ENCODE results near the gene PLEK. TPM values are rescaled to one million over a fixed set of nuclear protein-coding genes. Genes with fewer than 3 reads are reported as not detected.

The PLEK gene
- polyA plus RNA-seq, 1 donor from 2014 or later, result 0.07 TPM

GRCh38 chr2:68431316-68431972 is 66.4 kb downstream of the PLEK start:
- TF ChIP-seq MXI1 (conservative IDR thresholded peaks at IDR 0.05; ENCODE audit: poor library complexity, severe bottlenecking) (no peak), CTCF (IDR thresholded peaks at IDR 0.05; ENCODE audit: poor library complexity, severe bottlenecking) (no peak), POLR2AphosphoS5 (IDR thresholded peaks at IDR 0.05) (no peak), EP300 (conservative IDR thresholded peaks at IDR 0.05; ENCODE audit: poor library complexity, severe bottlenecking) (no peak), SMC3 (conservative IDR thresholded peaks at IDR 0.05; ENCODE audit: poor library complexity) (no peak), REST (IDR thresholded peaks at IDR 0.05; ENCODE audit: borderline replicate concordance) (no peak), EZH2 (IDR thresholded peaks at IDR 0.05; ENCODE audit: borderline replicate concordance, insufficient read depth, low read length, poor library complexity, severe bottlenecking) (no peak), TAF1 (IDR thresholded peaks at IDR 0.05; ENCODE audit: low read depth) (no peak), RAD21 (conservative IDR thresholded peaks at IDR 0.05) (no peak)

GRCh38 chr2:68432696-68433658 is 67.9 kb downstream of the PLEK start:
- no peaks in the 10 kb centered on the region for H3K27me3 ChIP-seq (ENCODE audit: insufficient read depth, low read depth, low read length)
- no peak overlapping the region for H2AFZ ChIP-seq (ENCODE audit: low read depth, low read length)
- no peaks in the 10 kb centered on the region for H3K9me2 ChIP-seq (ENCODE audit: insufficient read depth, low read length)
- H3K27ac ChIP-seq (ENCODE audit: low read length), result no peak overlapping the region
- H3K9ac ChIP-seq (ENCODE audit: low read length), result no peak overlapping the region
- H3K9me3 ChIP-seq (ENCODE audit: low read length), result no peaks in the 10 kb centered on the region
- no peaks in the 10 kb centered on the region for H3K79me2 ChIP-seq (replicated peaks; ENCODE audit: insufficient read depth, low read length)
- no peaks in the 10 kb centered on the region for H3K36me3 ChIP-seq (ENCODE audit: insufficient read depth, low read length)
- no peaks in the 10 kb centered on the region for H3F3A ChIP-seq (ENCODE audit: insufficient read depth, low read length, poor library complexity, severe bottlenecking)
- no peaks in the 10 kb centered on the region for H4K20me1 ChIP-seq (ENCODE audit: insufficient read depth)
- TF ChIP-seq EZH2 (IDR thresholded peaks at IDR 0.05; ENCODE audit: borderline replicate concordance, insufficient read depth, low read length, poor library complexity, severe bottlenecking) (no peak), CTCF (IDR thresholded peaks at IDR 0.05; ENCODE audit: poor library complexity, severe bottlenecking) (no peak), MXI1 (conservative IDR thresholded peaks at IDR 0.05; ENCODE audit: poor library complexity, severe bottlenecking) (no peak), SMC3 (conservative IDR thresholded peaks at IDR 0.05; ENCODE audit: poor library complexity) (no peak), TAF1 (IDR thresholded peaks at IDR 0.05; ENCODE audit: low read depth) (no peak), REST (IDR thresholded peaks at IDR 0.05; ENCODE audit: borderline replicate concordance) (no peak), RAD21 (conservative IDR thresholded peaks at IDR 0.05) (no peak), EP300 (conservative IDR thresholded peaks at IDR 0.05; ENCODE audit: poor library complexity, severe bottlenecking) (no peak), POLR2AphosphoS5 (IDR thresholded peaks at IDR 0.05) (no peak)
- H3K4me3 ChIP-seq (ENCODE audit: low read length), result no peak overlapping the region
- H3K4me2 ChIP-seq (ENCODE audit: low read length), result no peak overlapping the region

More at GRCh38 chr2:68431316-68431972, 66.4 kb downstream of the PLEK start:
- no peaks in the 10 kb centered on the region for H3K9me2 ChIP-seq (ENCODE audit: insufficient read depth, low read length)
- no peak overlapping the region for H3K27ac ChIP-seq (ENCODE audit: low read length)
- no peaks in the 10 kb centered on the region for H3F3A ChIP-seq (ENCODE audit: insufficient read depth, low read length, poor library complexity, severe bottlenecking)
- no peak overlapping the region for H3K9ac ChIP-seq (ENCODE audit: low read length)
- H3K9me3 ChIP-seq (ENCODE audit: low read length), result no peaks in the 10 kb centered on the region
- H3K79me2 ChIP-seq (replicated peaks; ENCODE audit: insufficient read depth, low read length), result no peaks in the 10 kb centered on the region
- no peak overlapping the region for H2AFZ ChIP-seq (ENCODE audit: low read depth, low read length)
- no peaks in the 10 kb centered on the region for H4K20me1 ChIP-seq (ENCODE audit: insufficient read depth)
- H3K4me3 ChIP-seq (ENCODE audit: low read length), result no peak overlapping the region
- no peak overlapping the region for H3K4me2 ChIP-seq (ENCODE audit: low read length)
- H3K27me3 ChIP-seq (ENCODE audit: insufficient read depth, low read depth, low read length), result no peaks in the 10 kb centered on the region
- H3K36me3 ChIP-seq (ENCODE audit: insufficient read depth, low read length), result no peaks in the 10 kb centered on the region
